ENCODE data around the gene GSTA2.
"Not testable (repeated sequence)": the region's sequence is repeated elsewhere in the genome, so short reads cannot be mapped to it uniquely, and the experiment has no call there.

Gene GSTA2

DNA sequence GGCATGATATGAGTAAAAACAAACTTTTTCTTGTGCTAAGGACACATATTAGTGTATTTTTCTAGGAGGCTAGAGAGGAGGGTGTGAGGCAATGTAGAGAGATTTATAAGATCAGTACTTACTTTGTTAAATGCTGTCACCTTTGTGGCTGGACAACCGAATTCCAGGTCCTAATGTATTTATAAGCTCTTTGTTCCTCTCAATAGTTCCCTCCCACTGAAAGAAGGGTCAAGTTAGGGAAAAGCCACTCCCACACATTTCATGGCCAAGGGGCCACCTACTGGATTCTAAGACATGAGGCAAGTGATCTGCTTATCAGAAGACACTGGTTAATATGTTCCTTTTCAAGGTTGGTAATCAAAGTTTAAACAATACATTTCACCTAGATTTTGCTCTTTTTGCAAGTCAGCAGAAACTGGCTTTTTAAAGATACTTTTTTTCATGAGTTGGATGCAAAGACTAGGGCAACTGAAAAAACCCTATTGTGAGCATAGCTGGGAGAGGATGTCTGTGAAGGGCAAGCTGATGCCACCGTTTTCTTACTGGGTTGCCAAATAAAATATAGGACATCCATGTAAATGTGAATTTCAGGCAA is at the start of gene GSTA2:
TSS of gene GSTA2 (minus strand) at position 154 of the 595 bp plus-strand sequence. CDS start 5,528 bp downstream, outside the sequence.
- DNase-seq (ENCODE audit: low spot score): not testable (repeated sequence)

DNA sequence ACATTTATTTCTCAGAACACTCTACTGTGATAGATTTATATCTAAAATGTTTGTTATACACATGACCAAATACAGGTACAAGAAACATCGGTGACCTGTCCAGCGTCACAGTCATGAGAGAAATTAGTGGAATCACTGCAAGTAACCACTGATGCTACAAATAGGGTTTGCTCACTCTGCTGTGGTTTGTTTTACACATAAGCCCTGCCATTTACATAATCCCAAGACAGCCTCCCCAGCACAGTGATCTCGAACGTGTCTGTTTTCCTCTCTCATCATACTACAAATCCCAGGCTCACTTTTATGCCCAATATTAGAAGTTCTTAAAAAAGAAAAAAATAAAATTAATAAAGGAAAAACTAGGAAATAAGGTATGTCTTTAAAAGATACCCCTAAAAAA is 46.5 kb upstream of the GSTA2 start:
- not testable (repeated sequence) for DNase-seq (ENCODE audit: low spot score)

DNA sequence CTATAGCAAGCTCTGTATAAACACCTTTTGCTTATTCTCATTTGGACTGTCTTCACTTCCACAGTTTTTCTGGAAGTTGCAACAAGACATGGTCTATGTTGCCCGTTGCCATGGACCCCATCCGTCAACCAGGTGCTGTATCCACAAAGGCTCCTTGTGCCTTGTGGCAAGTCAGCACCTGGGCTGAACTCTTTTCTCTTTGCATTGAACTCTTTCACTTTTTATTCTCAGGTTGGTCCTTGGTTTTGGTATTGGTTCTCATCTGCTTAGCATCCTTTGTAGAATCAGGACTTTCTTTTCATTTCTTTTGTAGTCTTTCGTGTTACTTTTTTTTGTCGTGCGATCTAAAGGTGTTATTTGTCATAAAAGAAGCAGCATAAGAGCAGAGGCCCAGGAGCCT is 45.4 kb upstream of the GSTA2 start:
- no peak for DNase-seq (ENCODE audit: low spot score)

DNA sequence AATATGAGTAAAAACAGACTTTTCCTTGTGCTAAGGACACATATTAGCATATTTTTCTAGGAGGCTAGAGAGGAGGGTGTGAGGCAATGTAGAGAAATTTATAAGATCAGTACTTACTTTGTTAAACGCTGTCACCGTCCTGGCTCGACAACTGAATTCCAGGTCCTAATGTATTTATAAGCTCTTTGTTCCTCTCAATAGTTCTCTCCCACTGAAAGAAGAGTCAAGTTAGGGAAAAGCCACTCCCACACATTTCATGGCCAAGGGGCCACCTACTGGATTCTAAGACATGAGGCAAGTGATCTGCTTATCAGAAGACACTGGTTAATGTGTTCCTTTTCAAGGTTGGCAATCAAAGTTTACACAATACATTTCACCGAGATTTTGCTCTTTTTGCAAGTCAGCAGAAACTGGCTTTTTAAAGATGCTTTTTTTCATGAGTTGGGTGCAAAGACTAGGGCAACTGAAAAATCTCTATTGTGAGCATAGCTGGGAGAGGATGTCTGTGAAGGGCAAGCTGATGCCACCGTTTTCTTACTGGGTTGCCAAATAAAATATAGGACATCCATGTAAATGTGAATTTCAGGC is 40.5 kb upstream of the GSTA2 start, which contains the start of gene GSTA1:
TSS of gene GSTA1 (minus strand) at position 149 of the 588 bp plus-strand sequence. CDS start 4,549 bp downstream, outside the sequence.
- DNase-seq (ENCODE audit: low spot score): not testable (repeated sequence)

DNA sequence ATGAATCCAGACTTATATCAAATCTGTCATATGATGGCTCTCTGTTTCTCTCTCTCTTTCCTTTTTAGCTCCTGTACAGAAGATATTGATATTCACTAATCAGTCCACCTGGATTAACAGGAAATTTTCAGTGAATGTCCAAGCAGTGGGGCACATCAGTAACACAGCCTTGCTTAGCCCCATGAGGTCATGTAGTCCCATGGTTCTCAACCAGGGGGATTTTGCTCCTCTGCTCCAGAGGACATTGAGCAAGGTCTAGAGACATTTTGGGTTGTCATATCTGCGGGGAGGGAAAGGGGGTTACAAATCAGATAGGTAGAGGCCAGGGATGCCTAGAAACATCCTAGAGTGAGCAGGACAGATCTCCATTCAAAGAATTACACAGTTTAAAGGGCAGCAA is 39.5 kb upstream of the GSTA2 start:
- DNase-seq (ENCODE audit: low spot score): no peak

DNA sequence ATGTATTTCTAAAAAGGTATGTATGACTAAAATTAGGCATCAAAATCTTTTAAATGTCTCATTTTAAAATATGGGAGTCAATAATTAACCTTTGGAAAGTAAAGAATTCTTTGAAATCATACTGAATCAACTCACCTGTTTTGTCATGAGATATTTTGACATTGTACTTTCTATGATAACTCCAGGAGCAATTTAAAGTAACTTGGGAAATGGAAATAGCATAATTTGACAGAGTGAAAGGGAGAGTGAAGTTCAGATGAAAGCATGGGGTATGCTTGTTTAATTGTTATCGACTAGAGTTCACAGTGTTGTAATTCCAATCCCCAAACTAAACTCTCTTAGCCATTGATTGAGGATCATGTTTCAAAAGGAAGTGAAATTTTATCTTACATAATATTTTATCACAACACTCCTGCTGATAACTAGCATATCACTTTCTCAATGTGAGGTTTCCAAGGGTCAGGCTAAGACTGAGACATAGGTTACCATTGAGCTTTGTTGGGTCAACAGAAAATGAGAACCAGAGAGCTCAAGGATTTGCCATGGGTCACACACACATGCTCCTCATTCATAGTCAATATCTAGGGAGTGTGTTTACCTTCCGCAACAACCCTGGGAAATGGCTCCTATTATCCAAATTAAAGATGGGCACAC is 38.0 kb upstream of the GSTA2 start:
- no peak for DNase-seq (ENCODE audit: low spot score)

DNA sequence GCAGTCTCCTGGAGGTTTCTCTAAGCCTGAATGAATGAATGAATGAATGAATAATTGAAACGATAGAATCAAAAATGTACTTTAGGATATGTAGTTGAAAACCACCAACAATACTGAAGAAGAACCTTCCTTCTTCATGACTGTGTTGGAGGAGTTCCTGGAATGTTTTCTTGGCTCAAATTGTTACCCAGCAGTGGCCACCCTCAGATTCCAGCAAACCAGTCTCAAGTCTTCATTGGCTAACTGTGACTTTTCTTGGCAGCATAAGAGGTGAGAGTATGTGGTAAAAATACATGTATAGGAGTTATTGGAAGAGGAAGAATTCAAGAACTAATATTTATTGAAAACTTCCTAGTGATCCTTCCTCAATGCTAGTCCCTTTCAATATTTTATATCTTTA is 36.0 kb upstream of the GSTA2 start:
- peak; percentile 28 for DNase-seq (ENCODE audit: low spot score)

DNA sequence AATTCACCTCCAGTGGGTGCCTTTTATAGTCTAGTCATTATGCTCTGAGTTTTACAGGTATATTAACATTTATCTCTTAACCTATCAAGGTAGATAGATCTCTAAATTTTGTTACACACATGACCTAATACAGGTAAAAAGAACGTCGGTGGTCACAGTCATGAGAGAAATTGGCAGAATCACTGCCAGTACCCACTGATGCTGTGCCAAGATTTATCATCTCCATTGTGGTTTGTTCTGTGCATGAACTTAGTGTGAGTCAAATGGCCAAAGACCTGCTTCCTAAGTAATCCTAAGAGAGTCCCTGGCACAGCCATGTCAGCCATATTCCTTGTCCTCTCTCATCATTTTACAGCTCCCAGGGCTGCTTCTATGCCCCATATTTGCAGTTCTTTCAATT is 31.1 kb upstream of the GSTA2 start:
- DNase-seq (ENCODE audit: low spot score): not testable (repeated sequence)

DNA sequence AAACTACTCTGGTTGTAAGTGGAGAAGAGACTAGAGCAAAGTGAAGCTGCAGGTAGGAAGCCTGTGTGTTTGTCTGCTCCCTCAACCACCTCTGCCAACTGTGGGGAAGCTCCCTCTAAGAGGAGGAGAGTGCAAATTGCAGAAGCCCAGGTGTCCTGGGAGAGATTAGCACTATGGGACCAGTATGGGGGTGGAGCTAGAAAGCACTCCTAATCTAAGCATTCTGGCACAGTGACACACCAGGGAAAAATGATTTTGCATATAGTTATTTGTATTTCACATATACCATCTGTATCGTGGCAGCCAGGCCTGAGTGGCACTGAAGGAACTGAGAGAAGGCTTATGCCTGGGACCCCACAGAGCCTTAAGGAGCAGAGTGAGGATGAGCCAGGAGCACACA is 27.6 kb upstream of the GSTA2 start:
- DNase-seq (ENCODE audit: low spot score): no peak

DNA sequence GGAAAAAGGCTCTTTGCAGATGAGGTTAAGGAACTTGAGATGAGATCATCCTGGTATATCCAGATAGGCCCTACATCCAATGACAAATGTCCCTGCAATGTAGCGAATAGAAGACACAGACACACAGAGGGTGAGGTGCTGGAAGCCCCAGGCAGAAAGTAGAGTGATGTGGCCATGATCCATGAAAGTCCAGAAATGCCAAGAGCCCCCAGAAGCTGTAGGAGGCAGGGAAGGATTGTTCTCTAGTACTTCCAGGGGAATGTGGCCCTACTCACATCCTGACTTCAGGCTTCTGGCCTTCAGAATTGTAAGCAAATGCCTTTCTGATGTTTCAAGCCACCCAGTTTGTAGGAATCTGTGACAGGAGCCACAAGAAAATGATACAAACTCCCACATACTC is 26.4 kb upstream of the GSTA2 start:
- peak; percentile 4 for DNase-seq (ENCODE audit: low spot score)

DNA sequence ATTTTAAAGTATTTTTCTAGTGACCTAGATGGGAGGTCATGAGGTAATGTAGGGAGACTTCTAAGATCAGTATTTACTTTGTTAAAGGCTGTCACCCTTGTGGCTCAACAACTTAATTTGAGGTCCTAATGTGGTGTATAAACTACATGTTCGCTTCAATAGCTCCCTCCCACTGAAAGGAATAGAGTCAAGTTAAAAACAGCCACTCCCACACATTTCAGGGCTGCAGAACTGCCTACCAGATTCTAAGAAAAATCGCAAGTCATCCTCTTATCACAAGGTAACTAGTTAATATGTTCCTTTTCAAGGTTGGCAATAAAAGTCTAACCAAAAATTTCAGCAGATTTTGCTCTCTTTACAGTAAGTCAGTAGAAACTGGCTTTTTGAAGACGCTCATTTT is 25.2 kb upstream of the GSTA2 start:
- DNase-seq (ENCODE audit: low spot score): no peak

DNA sequence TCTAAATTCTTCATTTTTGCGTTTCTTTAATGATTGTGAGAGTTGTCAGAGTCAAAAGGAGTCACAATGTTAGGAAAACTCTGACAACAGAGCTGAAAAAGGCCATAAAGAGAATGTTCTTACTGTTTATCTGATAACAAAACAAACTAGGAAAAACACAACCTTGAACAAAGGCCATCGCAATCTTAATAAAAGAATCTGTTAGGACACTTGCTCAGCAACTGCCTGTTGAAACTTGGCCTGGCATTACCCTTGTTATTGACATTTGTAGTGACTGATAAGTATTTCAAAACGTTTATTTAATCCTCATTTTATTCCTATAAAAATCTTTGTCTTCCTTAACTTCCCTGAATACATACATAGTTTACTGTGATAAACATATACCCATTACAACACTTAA is 24.6 kb upstream of the GSTA2 start:
- DNase-seq (ENCODE audit: low spot score): no peak

DNA sequence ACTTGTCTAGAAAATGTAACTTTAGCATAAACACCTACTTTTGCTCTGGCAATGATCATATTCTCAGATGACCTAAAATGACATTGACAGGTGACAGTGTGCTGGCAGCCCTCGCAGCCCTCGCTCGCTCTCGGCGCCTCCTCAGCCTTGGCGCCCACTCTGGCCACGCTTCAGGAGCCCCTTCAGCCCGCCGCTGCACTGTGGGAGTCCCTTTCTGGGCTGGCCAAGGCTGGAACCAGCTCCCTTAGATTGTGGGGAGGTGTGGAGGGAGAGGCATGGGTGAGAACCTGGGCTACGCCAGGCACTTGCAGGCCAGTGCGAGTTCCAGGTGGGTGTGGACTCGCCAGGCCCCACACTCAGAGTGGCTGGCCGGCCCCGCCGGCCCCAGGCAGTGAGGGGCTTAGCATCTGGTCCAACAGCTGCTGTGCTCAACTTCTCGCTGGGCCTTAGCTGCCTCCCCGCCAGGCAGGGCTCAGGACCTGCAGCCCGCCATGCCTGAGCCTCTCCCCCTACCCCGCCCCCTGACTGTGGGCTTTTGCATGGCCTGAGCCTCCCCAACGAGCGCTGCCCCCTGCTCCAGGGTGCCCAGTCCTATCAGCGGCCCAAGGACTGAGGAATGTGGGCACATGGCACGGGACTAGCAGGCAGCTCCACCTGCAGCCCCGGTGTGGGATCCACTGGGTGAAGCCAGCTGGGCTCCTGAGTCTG is 23.1 kb upstream of the GSTA2 start:
- DNase-seq (ENCODE audit: low spot score): no peak

DNA sequence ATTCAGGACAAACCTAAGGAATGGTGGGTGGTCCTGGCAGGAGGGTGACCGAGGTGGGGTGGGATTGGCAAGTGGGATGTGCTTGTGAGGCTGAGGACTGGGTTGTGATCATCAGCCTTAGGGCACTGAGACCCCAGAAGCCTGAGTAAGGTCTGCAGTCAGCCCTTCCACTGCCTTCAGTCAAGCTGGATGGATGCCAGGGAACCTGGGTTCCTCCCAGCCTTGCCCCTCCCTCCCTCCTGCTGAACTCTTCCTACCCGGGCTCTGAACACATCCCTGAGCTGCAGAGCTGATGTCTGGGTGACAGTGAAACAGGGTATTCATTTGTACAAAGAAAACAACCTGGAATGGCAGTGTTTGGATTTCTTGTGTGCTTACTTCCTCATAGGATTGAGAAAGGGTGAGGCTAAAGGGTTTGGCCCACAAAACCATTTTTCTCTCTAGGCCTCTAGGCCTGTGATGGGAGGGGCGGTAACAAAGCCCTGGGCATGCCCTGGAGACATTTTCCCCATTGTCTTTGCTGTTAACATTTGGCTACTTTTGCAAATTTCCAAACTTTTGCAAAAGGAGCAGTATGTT is 19.5 kb upstream of the GSTA2 start:
- DNase-seq (ENCODE audit: low spot score): not testable (repeated sequence)

DNA sequence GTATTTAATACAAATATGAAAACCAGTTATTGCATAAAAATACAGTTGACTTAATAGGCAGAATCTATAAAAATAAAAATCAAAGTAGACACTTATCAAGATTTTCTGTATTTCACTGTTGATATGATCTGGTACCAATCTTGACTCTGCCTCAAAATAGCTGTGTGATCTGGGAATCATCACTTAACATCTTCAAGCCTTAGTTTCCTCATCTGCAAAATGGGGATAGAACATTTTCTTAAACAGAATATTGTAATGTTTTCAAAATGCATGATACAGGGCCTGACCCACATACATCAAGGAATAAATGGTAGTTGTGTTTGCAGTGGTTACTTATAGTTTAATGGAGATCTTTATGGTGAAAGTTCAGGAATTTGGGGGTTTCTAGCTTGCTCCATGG is 18.9 kb upstream of the GSTA2 start:
- DNase-seq (ENCODE audit: low spot score): not testable (repeated sequence)

DNA sequence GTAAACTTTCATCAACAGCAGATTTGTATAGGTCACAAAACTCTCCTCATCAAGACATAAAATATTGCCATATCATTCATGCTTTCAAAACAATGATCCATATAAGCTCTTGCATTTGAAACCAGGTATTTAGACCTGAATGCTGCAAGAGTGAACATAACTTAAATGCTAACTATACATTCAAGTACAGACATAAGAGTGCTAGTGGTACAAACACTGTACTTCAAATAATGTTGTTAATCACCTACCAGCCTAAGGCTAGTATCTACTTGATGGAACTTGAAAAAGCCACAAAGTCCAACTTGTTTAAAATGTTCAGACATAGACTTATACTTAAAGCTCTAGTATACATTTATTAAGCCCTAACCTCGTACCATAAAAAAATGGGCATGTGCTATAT is 16.0 kb upstream of the GSTA2 start:
- no peak for DNase-seq (ENCODE audit: low spot score)

DNA sequence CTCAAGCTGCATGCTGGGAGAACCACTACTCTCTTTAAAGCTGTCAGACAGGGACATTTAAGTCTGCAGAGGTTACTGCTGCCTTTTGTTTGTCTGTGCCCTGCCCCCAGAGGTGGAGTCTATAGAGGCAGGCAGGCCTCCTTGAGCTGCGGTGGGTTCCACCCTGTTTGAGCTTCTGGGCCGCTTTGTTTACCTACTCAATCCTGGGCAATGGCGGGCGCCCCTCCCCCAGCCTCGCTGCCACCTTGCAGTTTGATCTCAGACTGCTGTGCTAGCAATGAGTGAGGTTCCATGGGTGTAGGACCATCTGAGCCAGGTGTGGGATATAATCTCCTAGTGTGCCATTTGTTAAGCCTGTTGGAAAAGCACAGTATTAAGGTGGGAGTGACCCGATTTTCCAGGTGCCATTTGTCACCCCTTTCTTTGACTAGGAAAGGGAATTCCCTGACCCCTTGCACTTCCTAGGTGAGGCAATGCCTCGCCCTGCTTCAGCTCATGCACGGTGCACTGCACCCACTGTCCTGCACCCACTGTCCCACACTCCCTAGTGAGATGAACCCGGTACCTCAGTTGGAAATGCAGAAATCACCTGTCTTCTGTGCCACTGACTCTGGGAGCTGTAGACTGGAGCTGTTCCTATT is 13.6 kb upstream of the GSTA2 start:
- not testable (repeated sequence) for DNase-seq (ENCODE audit: low spot score)

DNA sequence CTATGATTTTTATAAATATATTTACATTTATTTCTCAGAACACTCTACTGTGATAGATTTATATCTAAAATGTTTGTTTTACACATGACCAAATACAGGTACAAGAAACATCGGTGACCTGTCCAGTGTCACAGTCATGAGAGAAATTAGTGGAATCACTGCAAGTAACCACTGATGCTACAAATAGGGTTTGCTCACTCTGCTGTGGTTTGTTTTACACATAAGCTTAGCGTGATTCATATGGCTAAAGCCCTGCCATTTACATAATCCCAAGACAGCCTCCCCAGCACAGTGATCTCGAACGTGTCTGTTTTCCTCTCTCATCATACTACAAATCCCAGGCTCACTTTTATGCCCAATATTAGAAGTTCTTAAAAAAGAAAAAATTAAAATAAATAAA is 6.1 kb upstream of the GSTA2 start:
- not testable (repeated sequence) for DNase-seq (ENCODE audit: low spot score)

DNA sequence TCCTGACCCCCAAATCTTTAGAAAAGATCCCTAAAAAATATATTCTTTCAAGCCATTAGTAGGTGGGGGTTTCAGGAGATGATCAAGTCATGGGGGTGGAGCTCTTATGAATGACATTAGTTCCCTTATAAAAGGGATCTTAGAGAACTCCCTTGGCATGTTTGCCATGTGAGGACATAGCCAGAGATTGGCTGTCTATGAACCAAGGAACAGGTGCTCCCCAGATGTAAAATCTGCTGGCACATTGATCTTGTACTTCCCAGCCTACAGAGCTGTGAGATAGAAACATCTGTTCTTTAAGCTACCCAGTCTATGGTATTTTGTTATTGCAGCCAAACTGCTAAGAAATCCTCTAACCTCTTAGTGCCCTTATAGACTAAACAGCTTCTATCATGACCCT is 4.4 kb upstream of the GSTA2 start:
- not testable (repeated sequence) for DNase-seq (ENCODE audit: low spot score)

DNA sequence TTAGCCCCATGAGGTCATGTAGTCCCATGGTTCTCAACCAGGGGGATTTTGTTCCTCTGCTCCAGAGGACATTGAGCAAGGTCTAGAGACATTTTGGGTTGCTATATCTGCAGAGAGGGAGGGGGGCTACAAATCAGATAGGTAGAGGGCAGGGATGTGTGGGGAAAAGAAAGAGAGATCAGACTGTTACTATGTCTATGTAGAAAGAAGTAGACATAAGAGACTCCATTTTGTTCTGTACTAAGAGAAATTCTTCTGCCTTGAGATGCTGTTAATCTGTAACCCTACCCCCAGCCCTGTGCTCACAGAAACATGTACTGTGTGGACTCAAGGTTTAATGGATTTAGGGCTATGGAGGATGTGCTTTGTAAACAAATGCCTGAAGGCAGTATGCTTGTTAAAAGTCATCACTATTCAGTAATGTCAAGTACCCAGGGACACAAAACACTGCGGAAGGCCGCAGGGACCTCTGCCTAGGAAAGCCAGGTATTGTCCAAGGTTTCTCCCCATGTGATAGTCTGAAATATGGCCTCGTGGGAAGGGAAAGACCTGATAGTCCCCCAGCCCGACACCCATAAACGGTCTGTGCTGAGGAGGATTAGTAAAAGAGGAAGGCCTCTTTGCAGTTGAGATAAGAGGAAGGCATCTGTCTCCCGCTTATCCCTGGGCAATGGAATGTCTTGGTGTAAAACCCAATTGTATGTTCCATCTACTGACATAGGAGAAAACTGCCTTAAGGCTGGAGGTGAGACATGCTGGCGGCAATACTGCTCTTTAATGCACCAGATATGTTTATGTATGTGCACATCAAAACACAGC is 1.4 kb downstream of the GSTA2 start:
- DNase-seq (ENCODE audit: low spot score): not testable (repeated sequence)

Measured in AG08395 (cell line).